K562 (cell line): Measurements from ENCODE around the gene RMI1.

Experiments used
- CHD2 ChIP-seq: IDR thresholded peaks from 2 replicates; pipeline ENCODE4 v1.6.1; 2011; ENCODE audit warnings: low read depth, low read length
- EGR1 ChIP-seq: fragments of 450-650 bp; conservative IDR thresholded peaks from 2 replicates; pipeline ENCODE4 v1.6.1; 2017; ENCODE audit warnings: mild to moderate bottlenecking
- GATAD2B ChIP-seq: fragments of 450-650 bp; IDR thresholded peaks from 2 replicates; pipeline ENCODE4 v1.6.1; 2017; ENCODE audit warnings: mild to moderate bottlenecking, borderline replicate concordance
- HNRNPUL1 ChIP-seq: fragments of 200-400 bp; formaldehyde crosslinking; IDR thresholded peaks from 2 replicates; pipeline ENCODE4 v1.6.1; 2017; ENCODE audit warnings: low read length
- MTF1 ChIP-seq: fragments of 250-450 bp; sonication (Bioruptor Pico); IDR thresholded peaks from 2 replicates; pipeline ENCODE4 v1.9.0; 2021; ENCODE audit warnings: moderate library complexity, mild to moderate bottlenecking, inconsistent platforms, borderline replicate concordance
- NRF1 ChIP-seq, 2 experiments: fragments of 450-650 bp; IDR thresholded peaks in 1 of 2; conservative IDR thresholded peaks in 1 of 2; 2 replicates each; pipeline ENCODE4 v1.6.1; 2014; ENCODE audit warnings: mild to moderate bottlenecking in 2 of 2
- PCBP2 ChIP-seq: fragments of 200-400 bp; formaldehyde crosslinking; IDR thresholded peaks from 2 replicates; pipeline ENCODE4 v1.6.1; 2018; ENCODE audit warnings: low read length, low read depth, mild to moderate bottlenecking, moderate library complexity; ENCODE audit not compliant: poor library complexity, severe bottlenecking
- POLR2AphosphoS2 ChIP-seq: IDR thresholded peaks from 2 replicates; pipeline ENCODE4 v1.6.1; 2012; ENCODE audit warnings: low read length, improper control_type of control experiment
- TAF1 ChIP-seq: IDR thresholded peaks from 2 replicates; pipeline ENCODE4 v1.6.1; 2011; ENCODE audit warnings: mild to moderate bottlenecking, low read length, moderate library complexity; ENCODE audit not compliant: insufficient read depth, control insufficient read depth, severe bottlenecking; ENCODE audit errors: extremely low read depth
- ZBTB7A ChIP-seq: IDR thresholded peaks from 2 replicates; pipeline ENCODE4 v1.6.1; 2011; ENCODE audit warnings: low read depth, mild to moderate bottlenecking, low read length, moderate library complexity, borderline replicate concordance; ENCODE audit not compliant: control insufficient read depth
- ZNF583 ChIP-seq: fragments of 250-450 bp; sonication (Bioruptor Pico); IDR thresholded peaks from 2 replicates; pipeline ENCODE4 v1.4.0; 2020
- ZNF586 ChIP-seq: fragments of 450-650 bp; formaldehyde crosslinking; conservative IDR thresholded peaks from 2 replicates; pipeline ENCODE4 v1.4.0; 2020; ENCODE audit warnings: mild to moderate bottlenecking, moderate library complexity
- TF ChIP-seq, protein P1 (sequence below), 3 experiments: IDR thresholded peaks in 2 of 3; conservative IDR thresholded peaks in 1 of 3; 2 replicates each; pipeline ENCODE4 v1.5.1; 2011 to 2012; ENCODE audit warnings: low read length in 3 of 3, mild to moderate bottlenecking in 3 of 3, control low read depth in 2 of 3, improper control_type of control experiment in 1 of 3, inconsistent platforms in 1 of 3, low read depth in 1 of 3, mixed read lengths in 1 of 3, moderate library complexity in 1 of 3; ENCODE audit not compliant: insufficient read depth in 2 of 3
- TF ChIP-seq, protein P2 (sequence below): fragments of 250-450 bp; sonication (Bioruptor Pico); IDR thresholded peaks from 2 replicates; pipeline ENCODE4 v1.5.0; 2022; ENCODE audit warnings: mild to moderate bottlenecking

DNA sequence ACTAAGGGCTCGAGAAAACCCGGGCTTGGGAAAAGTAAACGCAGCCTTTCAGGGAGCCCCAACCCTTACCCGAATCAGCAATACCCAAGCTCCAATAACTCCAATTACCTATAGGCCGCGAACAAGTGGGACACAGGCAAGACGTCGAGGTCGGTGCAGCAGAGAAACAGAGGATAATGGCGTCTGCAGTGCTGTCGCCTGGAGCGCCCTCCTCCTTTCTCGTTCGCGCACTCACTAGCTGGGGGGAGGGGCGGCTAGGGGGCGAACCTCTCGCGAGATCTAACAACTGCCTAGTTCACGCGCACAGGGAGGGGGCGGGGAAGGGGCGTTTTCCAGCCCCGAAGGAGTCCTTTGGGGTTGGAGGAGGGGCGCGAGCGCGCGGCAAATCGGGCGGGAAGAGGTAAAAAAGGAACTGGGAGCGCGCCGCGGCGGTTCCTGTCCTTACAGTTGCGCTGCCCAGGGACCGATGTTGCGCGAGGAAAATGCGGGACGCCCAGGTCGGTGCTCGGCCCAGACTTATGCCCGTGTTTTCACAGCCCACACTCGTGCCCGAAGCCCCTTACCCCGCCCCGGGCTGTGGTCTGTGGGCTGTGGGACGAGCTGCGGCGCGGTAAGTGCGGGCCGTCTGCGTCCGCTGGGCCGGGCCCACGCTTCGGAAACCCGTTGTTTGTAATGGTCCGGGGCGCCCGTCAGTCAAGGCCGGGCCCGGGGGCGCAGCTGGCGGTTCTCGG is at the start of gene RMI1:
- peak; percentile 46 to 62; a peak in 3 of 4 replicates for TF ChIP-seq NRF1 (conservative IDR thresholded peaks at IDR 0.05 in 1 of 2, IDR thresholded peaks at IDR 0.05 in 1 of 2)
- peak; percentile 88 for TF ChIP-seq ZBTB7A
- TF ChIP-seq GATAD2B = no peak
- TF ChIP-seq, protein P1, sequence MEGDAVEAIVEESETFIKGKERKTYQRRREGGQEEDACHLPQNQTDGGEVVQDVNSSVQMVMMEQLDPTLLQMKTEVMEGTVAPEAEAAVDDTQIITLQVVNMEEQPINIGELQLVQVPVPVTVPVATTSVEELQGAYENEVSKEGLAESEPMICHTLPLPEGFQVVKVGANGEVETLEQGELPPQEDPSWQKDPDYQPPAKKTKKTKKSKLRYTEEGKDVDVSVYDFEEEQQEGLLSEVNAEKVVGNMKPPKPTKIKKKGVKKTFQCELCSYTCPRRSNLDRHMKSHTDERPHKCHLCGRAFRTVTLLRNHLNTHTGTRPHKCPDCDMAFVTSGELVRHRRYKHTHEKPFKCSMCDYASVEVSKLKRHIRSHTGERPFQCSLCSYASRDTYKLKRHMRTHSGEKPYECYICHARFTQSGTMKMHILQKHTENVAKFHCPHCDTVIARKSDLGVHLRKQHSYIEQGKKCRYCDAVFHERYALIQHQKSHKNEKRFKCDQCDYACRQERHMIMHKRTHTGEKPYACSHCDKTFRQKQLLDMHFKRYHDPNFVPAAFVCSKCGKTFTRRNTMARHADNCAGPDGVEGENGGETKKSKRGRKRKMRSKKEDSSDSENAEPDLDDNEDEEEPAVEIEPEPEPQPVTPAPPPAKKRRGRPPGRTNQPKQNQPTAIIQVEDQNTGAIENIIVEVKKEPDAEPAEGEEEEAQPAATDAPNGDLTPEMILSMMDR (IDR thresholded peaks at IDR 0.05 in 2 of 3, conservative IDR thresholded peaks at IDR 0.05 in 1 of 3; ENCODE audit: insufficient read depth in 2 of 3, low read depth in 1 of 3, low read length in 3 of 3) = peak in 1 of 3 experiments; percentile 10; a peak in 1 of 6 replicates
- TF ChIP-seq ZNF583 = no peak
- TF ChIP-seq POLR2AphosphoS2 = peak; percentile 41; the same call in 1 of the 2 replicates
- 0 out of 2 replicates have a peak, but pooled peaks have one; percentile 2 for TF ChIP-seq EGR1
- TF ChIP-seq HNRNPUL1 = no peak
- TF ChIP-seq CHD2 = peak; percentile 94
- peak; percentile 75 for TF ChIP-seq TAF1
- no peak for TF ChIP-seq PCBP2
- no peak for TF ChIP-seq ZNF586 (CRISPR knock-in tag)
- TF ChIP-seq, protein P2, sequence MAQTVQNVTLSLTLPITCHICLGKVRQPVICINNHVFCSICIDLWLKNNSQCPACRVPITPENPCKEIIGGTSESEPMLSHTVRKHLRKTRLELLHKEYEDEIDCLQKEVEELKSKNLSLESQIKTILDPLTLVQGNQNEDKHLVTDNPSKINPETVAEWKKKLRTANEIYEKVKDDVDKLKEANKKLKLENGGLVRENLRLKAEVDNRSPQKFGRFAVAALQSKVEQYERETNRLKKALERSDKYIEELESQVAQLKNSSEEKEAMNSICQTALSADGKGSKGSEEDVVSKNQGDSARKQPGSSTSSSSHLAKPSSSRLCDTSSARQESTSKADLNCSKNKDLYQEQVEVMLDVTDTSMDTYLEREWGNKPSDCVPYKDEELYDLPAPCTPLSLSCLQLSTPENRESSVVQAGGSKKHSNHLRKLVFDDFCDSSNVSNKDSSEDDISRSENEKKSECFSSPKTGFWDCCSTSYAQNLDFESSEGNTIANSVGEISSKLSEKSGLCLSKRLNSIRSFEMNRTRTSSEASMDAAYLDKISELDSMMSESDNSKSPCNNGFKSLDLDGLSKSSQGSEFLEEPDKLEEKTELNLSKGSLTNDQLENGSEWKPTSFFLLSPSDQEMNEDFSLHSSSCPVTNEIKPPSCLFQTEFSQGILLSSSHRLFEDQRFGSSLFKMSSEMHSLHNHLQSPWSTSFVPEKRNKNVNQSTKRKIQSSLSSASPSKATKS (CRISPR knock-in tag) = no peak
- no peak for TF ChIP-seq MTF1 (CRISPR knock-in tag)
